Ishikawa (cell line): ENCODE results near the gene SLC25A18.

Experiments used
- CEBPB ChIP-seq: IDR thresholded peaks from 2 replicates; pipeline ENCODE4 v1.6.1; 2012
- EP300 ChIP-seq: IDR thresholded peaks from 2 replicates; pipeline ENCODE4 v1.6.1; 2012; ENCODE audit warnings: borderline replicate concordance
- RAD21 ChIP-seq: IDR thresholded peaks from 2 replicates; pipeline ENCODE4 v1.6.1; 2012; ENCODE audit warnings: low read depth
- REST ChIP-seq: IDR thresholded peaks from 2 replicates; pipeline ENCODE4 v1.6.1; 2012; ENCODE audit warnings: low read depth, mild to moderate bottlenecking
- TAF1 ChIP-seq: IDR thresholded peaks from 2 replicates; pipeline ENCODE4 v1.6.1; 2012; ENCODE audit warnings: low read depth, mild to moderate bottlenecking
- TEAD4 ChIP-seq: IDR thresholded peaks from 2 replicates; pipeline ENCODE4 v1.6.1; 2012
- USF1 ChIP-seq: IDR thresholded peaks from 2 replicates; pipeline ENCODE4 v1.6.1; 2012
- YY1 ChIP-seq: IDR thresholded peaks from 2 replicates; pipeline ENCODE4 v1.6.1; 2012; ENCODE audit warnings: low read depth

- no peak for TF ChIP-seq RAD21
- no peak for TF ChIP-seq REST
- TF ChIP-seq EP300, result no peak
- no peak for TF ChIP-seq YY1
- no peak for TF ChIP-seq TAF1
- TF ChIP-seq CEBPB, result no peak
- no peak for TF ChIP-seq TEAD4
- TF ChIP-seq USF1, result no peak
Measured at GRCh38 chr22:17548756-17549035, 14.6 kb upstream of the SLC25A18 start.
